ENCODE measurements around the gene SPSB4.
"Not testable (repeated sequence)": the region's sequence is repeated elsewhere in the genome, so short reads cannot be mapped to it uniquely, and the experiment has no call there.

The SPSB4 gene

DNA sequence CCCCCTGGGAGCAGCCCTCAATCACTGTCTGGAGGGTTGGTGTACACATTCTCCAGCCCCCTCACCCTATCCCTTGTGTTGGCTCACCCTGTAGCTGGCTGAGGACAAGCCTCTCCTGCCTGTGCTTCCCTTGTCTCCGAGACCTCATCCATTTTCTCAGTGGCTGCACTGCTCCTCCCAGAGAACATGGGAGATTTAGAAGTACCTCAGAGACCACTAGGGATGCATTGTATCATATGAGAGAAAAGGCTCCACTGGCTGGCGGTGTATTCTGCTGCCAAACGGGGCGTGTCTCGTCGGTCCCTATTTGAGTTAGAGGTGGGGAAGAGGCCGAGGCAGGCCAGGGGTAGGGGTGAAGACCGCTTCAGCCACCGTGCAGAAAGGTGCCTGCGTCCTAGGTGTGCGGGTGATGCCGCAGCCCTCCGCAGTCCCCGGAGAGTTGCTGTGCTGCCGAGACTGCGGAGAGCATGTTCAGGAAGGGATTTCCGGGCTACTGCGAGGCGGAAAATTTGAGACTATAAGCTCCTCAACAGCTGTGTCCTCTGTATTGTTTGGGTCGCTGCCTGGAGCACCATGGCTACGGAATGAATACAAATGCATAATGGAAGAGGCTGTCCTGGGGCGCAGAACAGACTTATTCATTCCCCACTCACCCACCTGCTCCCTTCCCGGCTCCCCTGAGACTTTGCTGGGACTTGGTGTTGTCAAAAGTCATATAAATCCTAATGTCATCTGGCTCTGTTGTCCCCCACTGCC lies 43.8 kb downstream of the SPSB4 start:
- DNase-seq (ENCODE audit: low spot score): peak; percentile 24

DNA sequence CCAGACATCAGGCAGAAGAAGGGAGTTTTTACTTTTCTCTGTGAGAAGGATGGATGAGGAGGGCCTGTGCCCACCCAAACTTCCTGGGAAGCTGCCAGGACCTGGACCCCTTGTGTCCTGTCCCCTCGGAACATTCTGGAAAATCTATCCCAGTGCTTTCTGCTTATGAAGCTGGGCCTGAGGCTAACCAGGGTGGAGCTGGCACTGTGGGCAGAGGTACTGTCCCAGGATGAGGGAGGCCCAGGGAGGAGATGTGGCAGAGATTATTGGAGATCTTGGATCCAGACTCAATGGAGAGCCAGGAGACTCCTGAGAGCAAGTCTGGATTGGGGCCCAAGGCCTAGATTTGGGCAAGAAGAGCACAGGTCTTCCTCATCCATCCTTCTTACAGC lies 44.4 kb downstream of the SPSB4 start:
- DNase-seq (ENCODE audit: low spot score): no peak

DNA sequence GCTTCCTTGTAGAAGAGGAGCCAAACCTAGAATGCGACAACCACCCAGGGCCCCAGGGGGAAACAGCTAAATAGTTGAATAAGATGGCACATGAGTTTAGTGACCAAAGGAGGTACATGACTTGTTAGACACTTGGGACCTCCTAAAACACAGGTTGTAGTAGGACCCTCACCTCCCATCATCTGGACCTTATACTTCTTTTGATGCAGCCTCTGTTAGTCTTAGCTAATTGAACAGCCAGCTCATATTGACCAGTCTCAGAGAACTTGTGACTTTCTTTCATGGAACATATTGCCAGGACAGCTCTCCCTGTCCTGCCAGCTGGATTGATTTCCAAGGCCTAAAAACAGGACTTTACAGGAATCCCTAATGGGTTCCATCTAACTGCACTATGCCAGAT lies 45.0 kb downstream of the SPSB4 start:
- no peak for DNase-seq (ENCODE audit: low spot score)

DNA sequence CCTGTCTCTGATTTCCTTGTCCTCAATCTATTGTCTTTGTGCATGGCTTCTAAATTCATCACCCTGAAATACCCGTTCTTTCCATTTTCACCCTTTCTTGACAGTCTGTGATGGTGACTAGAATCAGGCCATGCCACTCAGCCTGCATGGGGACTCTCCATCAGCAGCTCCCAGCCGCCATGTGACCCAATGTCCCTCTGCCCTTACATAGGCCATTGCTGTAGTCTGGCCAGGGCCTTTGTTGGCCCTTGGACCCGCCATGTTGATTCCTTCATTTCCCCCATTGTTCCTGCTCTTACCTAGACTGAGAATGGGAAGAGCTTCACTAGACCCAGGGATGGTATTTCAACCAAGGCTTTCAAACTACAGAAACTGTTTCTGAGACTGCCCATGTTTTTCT lies 45.8 kb downstream of the SPSB4 start:
- no peak for DNase-seq (ENCODE audit: low spot score)

DNA sequence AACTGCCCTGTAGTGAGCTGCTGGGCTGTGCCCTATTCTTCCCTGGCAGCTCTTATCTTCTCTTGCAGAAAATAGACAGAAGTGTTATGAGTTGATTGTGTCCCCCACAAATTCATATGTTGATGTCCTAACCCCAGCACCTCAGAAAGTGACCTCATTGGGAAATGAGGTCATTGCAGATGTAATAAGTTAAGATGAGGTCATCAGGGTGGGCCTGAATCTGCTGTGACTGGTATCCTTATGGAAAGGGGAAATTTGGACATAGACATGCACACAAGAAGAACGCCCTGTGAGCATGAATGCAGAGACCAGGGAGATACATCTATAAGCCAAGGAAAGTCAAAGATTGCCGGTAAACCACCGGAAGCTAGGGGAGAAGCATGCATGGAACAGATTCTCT lies 49.0 kb downstream of the SPSB4 start:
- DNase-seq (ENCODE audit: low spot score): no peak

DNA sequence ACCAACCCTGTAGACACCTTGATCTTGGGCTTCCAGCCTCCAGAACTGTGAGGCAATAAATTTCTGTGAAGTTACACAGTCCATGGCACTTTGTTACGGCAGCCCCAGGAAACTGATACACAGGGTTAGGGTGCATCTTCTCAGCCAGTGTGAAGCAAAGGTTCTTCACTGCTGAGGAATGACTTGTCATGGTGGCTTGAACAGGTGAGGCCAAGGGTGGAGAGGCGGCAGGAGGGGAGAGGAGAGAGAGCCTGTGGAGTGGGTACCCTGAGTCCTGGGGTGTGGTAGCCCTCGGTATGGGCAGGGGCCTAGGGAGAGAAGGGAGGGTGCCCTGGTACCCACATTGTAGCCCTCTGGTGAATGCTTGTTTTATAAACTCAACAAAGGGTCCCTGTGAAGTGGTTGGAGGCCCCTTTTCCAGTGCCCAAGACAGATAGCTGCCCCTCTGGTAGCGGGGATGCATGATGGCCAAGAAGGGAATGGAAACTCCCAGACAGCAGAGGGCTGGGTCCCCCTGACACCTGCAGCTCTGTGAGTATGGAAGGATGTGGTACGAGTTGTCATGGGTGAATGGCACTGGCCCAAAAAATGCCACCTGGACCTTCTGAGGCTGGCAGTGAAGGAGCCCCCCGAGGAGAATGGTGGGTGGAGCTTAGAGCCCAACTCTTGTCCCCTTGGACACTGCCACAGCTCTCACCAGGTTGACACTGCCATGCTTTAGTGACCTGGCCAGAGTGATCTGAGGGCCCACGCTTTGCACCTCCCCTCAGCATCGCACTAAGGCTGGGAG lies 49.6 kb downstream of the SPSB4 start:
- DNase-seq (ENCODE audit: low spot score): no peak

DNA sequence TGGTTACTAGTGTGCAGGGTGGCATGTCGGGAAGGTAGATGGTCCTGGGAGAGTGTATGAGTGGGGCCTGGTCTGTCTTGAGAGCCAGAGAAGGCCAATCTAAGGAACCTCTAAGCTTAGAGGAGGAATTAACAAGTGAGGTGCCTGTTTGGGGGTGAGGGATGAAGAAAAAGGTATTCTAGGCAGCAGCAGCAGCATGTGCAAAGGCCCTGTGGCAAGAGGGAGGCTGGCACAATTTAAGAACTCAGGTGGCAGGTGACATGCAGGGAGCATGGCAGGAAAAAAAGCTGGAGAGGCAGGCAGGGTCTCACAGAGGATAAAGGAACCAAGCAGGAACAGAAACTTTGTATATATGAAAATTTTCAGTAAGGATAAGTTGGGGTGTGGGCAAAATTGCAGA lies 51.2 kb downstream of the SPSB4 start:
- DNase-seq (ENCODE audit: low spot score): no peak

DNA sequence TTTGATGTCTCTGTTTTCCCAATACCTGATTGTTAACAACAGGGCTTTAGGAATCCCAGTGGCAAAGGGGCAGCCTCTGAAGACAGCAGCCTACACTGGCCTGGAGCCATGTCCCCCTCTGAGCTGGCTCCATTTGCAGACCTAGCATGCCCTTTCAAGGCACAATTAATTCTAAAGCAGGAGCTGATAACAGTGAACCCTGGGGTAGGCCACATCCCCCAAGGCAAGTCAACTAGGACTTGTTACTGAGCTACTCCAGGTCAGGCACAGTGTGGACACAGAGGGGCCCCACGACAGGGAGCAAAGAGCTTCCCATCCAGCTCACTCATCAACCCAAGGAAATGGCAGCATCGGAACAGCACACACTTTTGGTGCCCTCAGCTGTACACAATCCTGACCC lies 51.9 kb downstream of the SPSB4 start:
- no peak for DNase-seq (ENCODE audit: low spot score)

DNA sequence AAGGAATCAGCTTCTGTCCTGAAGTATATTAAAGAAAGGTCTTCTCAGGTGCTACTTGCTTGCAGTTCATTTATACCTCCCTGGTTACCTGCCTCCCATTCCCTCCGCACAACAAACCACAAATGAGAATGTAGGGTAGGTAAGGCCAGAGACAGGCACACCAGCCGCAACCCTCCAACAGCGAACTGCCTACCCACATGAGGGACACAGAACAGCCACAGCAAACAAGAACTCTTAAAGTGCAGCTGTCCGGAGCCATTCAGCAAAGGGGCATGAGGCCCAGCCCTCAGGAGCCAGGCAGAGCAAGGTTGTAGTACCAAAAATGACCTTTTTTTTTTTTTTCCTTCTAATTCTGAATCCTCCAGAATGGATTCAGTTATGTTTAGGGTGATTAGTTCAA lies 52.4 kb downstream of the SPSB4 start:
- no peak for DNase-seq (ENCODE audit: low spot score)

DNA sequence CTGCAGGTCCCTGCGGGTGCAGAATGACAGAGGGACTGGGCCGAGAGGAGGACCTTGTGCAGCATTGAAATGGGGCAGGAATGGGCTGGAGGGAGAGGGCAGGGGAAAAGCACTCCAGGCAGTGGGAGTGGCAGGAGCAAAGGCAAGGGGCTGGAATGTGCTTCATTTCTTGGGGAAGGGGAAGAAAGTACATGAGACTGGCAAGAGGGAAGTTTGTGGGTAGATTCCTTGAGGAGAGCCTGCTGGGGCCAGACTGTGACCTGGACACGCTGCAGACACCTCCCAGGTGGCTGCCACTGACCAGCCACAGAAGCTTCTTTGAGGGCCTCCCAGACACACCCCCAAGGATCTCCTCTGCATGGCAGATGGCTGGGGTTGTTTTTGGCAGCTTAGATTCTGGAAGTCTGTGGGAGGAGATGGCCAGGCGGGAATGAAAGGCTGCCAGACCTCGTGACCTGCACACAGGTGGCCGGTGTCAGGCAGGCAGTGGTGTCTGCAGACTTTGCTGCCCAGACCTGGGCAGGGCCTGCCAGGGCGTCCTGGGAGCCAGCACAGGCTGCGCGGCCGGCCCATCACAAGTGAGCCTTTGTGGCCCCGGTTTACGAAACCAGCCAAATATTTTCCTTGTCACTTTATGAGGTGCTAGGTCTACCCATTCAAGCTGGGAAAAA lies 53.1 kb downstream of the SPSB4 start:
- DNase-seq (ENCODE audit: low spot score): no peak

DNA sequence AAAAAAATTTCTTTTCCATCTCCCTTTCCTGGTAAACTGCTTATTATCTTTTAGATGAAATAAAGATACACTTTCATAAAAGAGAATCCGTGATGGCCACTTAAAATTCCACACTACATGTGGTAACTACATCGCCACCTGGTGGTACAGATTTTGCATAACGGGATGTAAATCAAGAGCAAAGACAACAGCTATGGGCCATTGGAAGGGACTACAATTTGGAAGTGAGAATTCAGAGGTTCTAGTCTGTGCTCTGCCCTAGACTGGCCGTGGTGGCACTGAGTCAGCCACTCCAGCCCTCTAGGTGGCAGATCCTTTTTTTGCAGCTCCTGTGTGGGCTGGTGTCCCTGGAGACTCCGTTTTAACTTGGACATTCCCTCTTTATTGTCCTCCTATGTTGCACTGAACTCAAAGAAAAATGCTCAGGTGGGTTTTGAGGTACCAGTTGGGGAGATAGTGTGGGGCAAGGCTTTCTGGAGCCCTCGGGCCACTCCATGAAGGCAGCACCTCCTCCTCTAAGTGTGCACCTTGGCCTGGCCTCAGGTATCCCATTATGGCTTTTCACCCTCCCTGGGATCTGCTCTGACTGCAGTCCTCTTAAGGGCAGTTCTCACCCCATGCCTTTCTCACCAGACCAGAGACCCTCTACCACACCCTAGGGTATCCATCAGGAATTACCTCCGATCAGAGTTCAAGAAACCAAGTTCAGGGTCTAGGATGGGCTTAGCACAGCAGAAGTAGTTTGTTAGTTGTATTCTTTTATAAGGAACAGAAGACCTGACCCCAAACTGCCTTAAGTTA lies 54.9 kb downstream of the SPSB4 start:
- peak; percentile 85 for DNase-seq (ENCODE audit: low spot score)

DNA sequence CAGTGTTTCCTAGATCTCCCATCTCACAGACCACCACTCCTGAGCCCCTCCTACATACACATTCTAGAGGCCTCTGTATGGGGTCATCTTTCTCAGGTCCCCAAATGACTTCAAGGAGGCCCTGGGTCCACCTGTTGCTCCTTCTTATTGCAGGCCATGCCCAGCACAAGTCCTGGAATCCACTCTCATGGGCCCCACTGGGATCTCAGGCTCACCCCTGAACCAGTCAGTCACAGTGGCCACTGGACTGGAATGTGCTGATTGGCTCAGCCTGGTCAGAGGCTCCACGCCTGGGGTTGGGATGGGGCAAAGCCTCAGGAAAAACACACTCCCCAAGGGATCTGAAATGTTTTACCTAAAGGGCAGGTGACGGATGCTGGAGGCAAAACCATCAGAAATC lies 55.7 kb downstream of the SPSB4 start:
- no peak for DNase-seq (ENCODE audit: low spot score)

DNA sequence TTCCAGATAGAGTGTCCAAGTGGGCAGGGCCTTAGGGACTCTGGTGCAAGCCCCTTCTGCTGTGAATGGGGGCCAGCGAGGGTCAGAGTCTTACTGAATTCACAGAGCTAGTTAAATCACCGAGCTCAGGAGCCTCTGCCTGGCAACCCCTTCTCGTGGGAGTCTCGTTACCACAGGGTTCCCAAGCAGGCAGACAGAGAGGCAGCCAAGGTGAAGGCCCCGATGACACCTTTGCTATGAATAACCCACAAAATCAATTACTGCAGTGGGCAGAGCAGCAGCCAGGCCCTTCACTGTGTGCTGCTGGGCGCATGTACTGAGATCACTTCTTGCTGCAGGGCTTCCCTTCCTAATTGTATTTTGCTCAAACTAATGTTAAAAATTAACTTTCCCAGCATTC lies 56.9 kb downstream of the SPSB4 start:
- no peak for DNase-seq (ENCODE audit: low spot score)

DNA sequence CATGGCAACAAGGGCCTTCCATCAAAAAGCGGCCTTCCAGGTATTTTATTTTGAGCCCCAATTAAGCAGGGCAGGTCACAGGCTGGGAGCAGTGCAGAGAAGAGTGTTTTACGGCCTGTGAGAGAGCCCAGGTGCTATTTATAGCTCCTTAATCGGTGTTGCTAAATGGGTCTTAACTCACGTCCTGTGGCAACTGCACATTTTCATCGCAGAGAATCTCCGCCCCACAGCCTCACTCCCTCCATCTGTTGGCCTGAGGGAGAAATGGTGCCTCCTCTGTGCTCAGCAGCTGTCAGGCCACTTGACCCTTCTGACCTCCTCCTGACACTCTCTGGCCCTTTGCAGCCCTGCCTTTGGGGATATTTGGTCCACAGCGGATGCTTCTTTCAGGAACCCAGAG lies 58.6 kb downstream of the SPSB4 start:
- no peak for DNase-seq (ENCODE audit: low spot score)

DNA sequence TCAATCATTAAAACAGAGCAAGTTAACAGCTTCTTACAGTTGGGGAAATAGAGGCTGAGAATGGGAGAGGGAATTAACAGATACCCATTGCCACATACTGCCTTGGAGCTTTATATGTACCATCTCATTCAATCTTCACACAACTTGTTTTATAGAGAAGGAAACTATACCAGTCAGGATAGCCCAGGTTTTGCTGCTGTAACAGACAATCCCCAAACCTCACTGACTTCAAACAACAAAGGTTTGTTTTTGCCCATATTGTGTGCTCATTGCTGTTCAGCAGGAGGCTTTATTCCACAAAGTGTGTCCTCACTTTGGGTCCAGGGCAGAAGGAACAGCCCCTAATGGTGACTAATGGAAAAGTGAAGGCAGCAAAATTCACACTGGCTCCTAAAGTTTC lies 59.2 kb downstream of the SPSB4 start:
- no peak for DNase-seq (ENCODE audit: low spot score)

DNA sequence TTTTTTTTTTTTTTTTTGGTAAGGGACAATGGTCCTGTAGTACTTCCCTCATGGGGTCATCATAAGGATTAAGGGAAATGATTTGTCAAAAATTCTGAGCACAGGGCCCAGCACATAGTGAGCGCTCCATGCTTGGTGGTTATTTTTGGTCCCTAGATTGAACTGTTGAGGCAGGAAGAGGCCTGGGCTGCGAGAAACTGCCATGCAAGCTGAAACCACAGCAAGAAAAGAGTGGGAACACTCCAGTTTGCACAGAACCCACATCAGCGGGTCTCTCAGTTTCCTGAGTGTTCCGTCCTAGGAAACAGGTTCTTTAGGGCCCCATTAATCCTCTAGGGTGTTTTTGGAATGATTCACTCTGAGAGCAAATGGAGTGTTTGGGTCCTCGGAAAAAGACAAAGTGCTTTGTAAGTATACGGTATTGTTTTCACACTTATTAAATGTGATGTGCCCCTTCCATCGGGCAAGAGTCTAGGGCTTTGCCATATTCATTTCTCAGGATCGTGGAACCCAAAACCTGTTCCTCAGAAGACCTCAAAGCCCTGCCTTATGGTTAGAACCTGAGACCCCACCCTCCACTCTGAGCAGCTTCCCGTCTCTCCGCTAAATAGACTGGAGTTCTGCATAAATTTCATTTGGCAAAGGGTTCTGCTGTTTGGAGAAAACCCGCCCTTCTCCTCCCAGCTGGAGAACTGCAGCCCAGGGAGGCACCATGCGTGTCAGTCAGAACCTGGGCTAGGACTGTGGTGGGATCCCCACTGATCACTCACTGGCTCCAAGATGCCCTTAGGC lies 60.4 kb downstream of the SPSB4 start:
- no peak for DNase-seq (ENCODE audit: low spot score)

DNA sequence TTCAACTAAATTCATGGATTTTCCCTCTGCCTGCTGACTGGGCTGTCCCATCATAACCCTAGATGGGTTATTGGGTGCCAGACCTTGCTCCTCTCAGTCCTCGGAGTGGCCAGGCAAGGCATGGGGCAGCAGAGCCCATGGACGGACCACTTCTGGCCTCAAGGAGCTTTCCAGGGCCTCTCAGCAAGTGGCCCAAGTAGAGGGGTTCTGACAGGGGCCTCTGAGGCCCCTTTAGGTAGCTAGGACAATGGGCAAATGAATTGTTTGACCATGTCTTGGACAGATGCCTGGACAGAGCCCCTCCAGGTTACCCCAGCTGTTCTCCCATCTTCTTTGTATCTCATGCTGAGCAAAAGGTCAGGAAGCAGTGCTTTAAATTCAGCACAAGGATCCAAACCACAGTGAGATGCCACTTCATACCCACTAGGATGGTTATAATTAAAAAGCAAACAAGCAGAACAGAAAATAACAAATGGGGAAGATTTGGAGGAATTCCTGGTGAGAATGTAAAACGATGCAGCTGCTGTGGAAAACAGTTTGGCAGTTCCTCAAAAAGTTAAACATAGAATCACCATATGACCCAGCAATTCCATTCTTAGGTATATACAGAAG lies 61.6 kb downstream of the SPSB4 start:
- DNase-seq (ENCODE audit: low spot score): no peak

DNA sequence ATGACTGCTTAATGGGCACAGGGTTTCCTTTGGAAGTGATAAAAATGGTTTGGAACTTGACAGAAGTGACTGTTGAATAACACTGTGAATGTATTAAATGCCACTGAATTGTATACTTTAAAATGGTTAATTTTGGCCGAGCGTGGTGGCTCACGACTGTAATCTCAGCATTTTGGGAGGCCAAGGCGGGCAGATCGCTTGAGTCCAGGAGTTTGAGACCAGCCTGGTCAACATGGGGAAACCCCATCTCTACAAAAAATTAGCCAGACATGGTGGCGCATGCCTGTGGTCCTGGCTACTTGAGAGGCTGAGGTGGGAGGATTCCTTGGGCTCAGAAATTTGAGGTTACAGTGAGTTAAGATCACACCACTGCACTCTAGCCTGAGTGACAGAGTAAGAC lies 62.5 kb downstream of the SPSB4 start:
- DNase-seq (ENCODE audit: low spot score): not testable (repeated sequence)

DNA sequence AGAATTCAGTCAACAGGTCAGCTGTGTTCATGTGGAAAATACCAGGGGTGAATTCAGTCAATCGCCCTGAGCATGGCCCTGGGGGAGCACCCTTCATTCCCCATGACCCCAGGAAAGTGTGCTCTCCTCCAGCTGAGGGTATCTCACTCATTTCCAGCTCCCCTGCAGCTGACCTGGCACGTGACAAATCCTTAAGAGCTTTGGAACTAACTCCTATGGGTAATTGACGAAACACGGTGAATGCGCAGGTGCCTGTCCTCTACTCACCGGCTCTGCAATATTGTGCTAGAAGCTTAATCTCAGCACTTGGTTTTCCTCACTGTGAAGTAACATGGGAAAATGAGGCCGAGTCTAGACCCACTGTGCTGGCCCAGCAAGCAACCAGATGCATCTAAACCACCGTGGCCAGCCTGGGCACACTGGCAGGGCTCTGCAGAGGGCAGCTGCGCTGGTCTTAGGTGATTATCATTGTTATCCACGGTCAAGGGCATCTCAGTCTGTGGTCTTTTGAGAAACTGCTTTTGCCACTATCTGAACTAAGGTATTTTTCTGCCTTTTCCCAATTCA lies 63.1 kb downstream of the SPSB4 start:
- DNase-seq (ENCODE audit: low spot score): no peak

DNA sequence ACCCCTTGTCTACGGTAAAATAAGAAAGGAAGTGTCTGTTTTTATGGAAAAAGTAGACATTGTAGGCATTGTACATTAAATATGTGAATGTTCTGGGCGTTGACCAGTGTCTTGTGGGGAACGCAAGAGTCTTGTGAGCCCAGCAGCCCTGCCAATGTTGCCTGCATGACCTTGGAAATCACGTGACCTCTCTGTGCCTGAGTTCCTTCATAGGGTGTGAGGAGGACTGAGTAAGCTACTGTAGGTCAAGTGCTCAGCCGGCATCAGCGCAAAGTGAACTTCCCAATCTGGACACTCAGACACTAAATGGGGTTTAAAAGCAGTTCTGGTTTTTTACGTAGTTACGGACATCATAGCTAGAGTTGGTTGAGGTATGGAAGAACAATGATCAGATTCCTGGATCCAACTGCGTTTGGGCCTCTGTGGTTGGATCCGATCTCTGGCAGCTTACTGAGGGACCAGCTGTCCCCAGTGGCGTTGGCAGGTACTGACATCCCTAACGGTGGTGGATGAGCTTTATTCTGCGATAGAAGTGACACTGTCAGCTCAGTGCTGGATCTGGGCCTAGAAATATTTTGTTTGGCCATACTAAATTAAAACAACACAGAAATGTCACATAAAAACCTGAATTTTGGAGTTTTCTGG lies 63.8 kb downstream of the SPSB4 start:
- DNase-seq (ENCODE audit: low spot score): no peak
